Measurements from ENCODE around the gene KLHDC3.

The KLHDC3 gene

DNA sequence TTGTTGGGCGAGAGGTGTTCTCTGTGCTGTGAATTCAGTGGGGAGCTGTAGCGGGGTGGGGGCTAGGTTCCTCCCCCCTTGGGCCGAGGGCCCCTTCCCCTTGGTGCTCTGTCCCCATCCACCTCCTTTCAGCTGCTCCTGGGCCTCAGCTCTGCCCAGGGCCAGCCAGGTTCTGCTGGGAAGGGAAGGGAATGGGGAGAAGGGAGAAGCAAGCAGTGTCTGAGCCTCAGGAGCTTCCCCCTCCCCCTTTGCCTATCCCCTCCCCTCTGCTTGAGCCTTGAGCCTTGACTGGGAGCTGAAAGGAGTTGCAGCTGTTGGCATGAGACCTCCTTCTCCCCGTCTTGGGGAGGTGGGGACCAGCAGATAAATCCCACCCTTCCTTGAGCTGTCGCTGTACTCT is 6.8 kb downstream of the KLHDC3 start:
- in situ Hi-C loops (cut with MboI; ENCODE audit: low pct_unique_long_range_greater_than_20kb, low sequenced_read_pairs, unreplicated experiment) = no loop called here
- DNase-seq (ENCODE audit: low spot score) = no peak
- TF ChIP-seq, protein P1, sequence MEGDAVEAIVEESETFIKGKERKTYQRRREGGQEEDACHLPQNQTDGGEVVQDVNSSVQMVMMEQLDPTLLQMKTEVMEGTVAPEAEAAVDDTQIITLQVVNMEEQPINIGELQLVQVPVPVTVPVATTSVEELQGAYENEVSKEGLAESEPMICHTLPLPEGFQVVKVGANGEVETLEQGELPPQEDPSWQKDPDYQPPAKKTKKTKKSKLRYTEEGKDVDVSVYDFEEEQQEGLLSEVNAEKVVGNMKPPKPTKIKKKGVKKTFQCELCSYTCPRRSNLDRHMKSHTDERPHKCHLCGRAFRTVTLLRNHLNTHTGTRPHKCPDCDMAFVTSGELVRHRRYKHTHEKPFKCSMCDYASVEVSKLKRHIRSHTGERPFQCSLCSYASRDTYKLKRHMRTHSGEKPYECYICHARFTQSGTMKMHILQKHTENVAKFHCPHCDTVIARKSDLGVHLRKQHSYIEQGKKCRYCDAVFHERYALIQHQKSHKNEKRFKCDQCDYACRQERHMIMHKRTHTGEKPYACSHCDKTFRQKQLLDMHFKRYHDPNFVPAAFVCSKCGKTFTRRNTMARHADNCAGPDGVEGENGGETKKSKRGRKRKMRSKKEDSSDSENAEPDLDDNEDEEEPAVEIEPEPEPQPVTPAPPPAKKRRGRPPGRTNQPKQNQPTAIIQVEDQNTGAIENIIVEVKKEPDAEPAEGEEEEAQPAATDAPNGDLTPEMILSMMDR (IDR thresholded peaks at IDR 0.05; ENCODE audit: extremely low read depth, insufficient read depth, missing control alignments) = no peak

GRCh38 chr6:43021270-43022047 is 7.4 kb downstream of the KLHDC3 start, which contains the start of gene RRP36:
RRP36 (plus strand) TSS chr6:43021623; CDS start chr6:43021655, 32 bp downstream.
- in situ Hi-C loops (cut with MboI; ENCODE audit: low pct_unique_long_range_greater_than_20kb, low sequenced_read_pairs, unreplicated experiment) = no loop called here
- TF ChIP-seq, protein P1 (IDR thresholded peaks at IDR 0.05; ENCODE audit: extremely low read depth, insufficient read depth, missing control alignments) = no peak
- DNase-seq (ENCODE audit: low spot score) = peak; percentile 87

DNA sequence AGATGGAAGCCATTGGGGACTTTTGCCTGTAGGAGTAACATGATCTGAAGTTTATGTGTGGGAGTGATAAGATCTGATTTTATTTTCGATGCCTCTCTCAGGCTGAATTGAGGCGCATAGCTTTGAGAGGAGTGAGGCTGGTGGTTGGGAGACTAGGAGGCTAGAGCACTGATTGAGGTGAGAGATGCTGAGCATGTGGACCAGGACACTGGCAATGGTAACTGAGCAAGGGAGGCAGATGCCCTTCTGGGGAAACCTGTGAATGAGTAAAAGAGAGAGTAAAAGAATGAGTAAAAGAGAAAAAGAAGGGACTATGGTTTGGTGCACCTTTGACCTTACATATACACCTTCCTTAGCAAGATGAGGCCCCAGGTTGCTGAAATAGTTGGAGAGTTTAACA is 10.4 kb downstream of the KLHDC3 start:
- in situ Hi-C loops (cut with MboI; ENCODE audit: low pct_unique_long_range_greater_than_20kb, low sequenced_read_pairs, unreplicated experiment) = no loop called here
- TF ChIP-seq, protein P1 (IDR thresholded peaks at IDR 0.05; ENCODE audit: extremely low read depth, insufficient read depth, missing control alignments) = no peak

DNA sequence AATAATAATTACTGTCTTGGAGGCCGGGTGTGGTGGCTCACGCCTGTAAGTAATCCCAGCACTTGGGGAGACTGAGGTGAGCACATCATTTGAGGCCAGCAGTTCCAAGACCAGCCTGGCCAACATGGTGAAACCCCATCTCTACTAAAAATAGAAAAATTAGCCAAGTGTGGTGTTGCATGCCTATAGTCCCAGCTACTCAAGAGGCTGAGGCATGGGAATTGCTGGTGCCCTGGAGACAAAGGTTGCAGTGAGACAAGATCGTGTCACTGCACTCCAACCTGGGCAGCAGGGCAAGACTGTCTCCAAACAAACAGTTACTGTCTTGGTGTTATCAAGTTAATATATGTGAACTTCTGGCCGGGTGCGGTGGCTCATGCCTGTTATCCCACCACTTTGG is 12.3 kb downstream of the KLHDC3 start:
- TF ChIP-seq, protein P1 (IDR thresholded peaks at IDR 0.05; ENCODE audit: extremely low read depth, insufficient read depth, missing control alignments) = no peak
- no peak for DNase-seq (ENCODE audit: low spot score)
- in situ Hi-C loops (cut with MboI; ENCODE audit: low pct_unique_long_range_greater_than_20kb, low sequenced_read_pairs, unreplicated experiment) = no loop called here

More for the DNA sequence above, 10.4 kb downstream of the KLHDC3 start:
- DNase-seq (ENCODE audit: low spot score) = no peak

- no peak for DNase-seq (ENCODE audit: low spot score)
- TF ChIP-seq, protein P1 (IDR thresholded peaks at IDR 0.05; ENCODE audit: extremely low read depth, insufficient read depth, missing control alignments) = no peak
- in situ Hi-C loops (cut with MboI; ENCODE audit: low pct_unique_long_range_greater_than_20kb, low sequenced_read_pairs, unreplicated experiment) = no loop called here
Observed at GRCh38 chr6:43029120-43029519, 15.1 kb downstream of the KLHDC3 start.

DNA sequence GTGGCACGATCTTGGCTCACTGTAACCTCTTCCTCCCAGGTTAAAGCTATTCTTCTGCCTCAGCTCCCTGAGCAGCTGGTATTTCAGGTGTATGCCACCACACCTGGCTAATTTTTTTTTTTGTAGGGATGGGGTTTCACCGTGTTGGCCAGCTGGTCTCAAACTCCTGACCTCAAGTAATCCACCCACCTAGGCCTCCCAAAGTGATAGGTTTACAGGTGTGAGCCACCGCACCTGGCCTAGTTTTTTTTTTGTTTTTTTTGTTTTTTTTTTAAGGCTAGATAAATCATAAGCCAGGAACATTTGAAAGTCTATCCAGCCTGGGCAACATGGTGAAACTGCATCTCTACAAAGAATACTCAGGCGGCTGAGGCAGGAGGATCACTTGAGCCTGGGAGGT is 18.3 kb downstream of the KLHDC3 start:
- TF ChIP-seq, protein P1 (IDR thresholded peaks at IDR 0.05; ENCODE audit: extremely low read depth, insufficient read depth, missing control alignments) = no peak
- in situ Hi-C loops (cut with MboI; ENCODE audit: low pct_unique_long_range_greater_than_20kb, low sequenced_read_pairs, unreplicated experiment) = no loop called here
- no peak for DNase-seq (ENCODE audit: low spot score)
